ENCODE results near the gene OMD.

The OMD gene

DNA sequence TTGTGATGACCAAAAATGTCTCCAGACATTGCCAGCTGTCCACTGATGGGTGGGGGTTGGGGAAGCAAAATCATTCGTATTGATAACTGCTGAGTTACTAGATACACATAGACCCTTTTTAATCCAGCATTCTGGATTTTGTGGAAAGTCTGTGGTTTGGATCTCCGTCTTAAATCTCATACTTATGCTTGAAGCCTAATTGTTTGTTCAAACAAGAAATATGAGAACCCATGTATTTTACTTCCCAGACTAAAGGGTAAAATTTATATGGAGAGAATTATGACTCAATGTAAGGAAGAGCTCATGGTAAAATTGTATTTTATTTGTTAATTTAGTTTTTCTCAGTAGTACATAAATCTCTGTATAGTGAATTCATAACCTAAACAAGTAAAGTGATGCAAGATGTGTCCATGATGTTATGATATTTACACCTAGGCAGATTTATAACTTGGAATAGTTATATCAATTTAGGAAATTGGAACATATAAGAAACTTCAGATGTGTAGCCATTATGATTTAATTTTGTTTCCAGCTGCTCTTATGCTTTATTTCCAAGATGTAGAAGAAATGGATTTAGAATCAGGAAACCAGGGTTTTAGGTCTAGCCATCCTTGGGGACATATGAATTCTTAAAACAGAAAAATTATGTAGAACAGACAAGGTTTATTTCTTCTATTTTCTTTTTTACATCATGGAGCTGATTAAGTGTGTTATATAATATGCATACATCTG lies 15.4 kb downstream of the OMD start:
- H3K18ac ChIP-seq (ENCODE audit: low read length): no peak overlapping the region
- no peak overlapping the region for H2BK15ac ChIP-seq (replicated peaks; ENCODE audit: low read depth)
- no peak for DNase-seq
- H4K8ac ChIP-seq (ENCODE audit: low read depth, low read length): no peak overlapping the region
- no peak overlapping the region for H4K5ac ChIP-seq (ENCODE audit: low read length)
- no peak overlapping the region for H2AK5ac ChIP-seq (ENCODE audit: low read length)
- no peak overlapping the region for H2BK5ac ChIP-seq (ENCODE audit: low read length)
- no peaks in the 10 kb centered on the region for H3K79me1 ChIP-seq (ENCODE audit: low read length)
- no peaks in the 10 kb centered on the region for H3K4me1 ChIP-seq (ENCODE audit: control insufficient read depth, low read depth, low read length)
- no peak overlapping the region for H3K4me3 ChIP-seq (ENCODE audit: low read length)
- H3K4me2 ChIP-seq (ENCODE audit: low read length): no peak overlapping the region
- H3K23ac ChIP-seq (ENCODE audit: low read length): no peak overlapping the region
- no peak overlapping the region for H3K4ac ChIP-seq (ENCODE audit: low read depth, low read length)
- no peak overlapping the region for H3K27ac ChIP-seq (ENCODE audit: low read depth, low read length)
- no peaks in the 10 kb centered on the region for H3K27me3 ChIP-seq (ENCODE audit: insufficient read depth, low read length, poor library complexity)
- no peak overlapping the region for H3K56ac ChIP-seq (ENCODE audit: low read length)
- H3K79me2 ChIP-seq (ENCODE audit: control insufficient read depth, insufficient read depth, low read length): no peaks in the 10 kb centered on the region
- no peak overlapping the region for H3K9ac ChIP-seq (ENCODE audit: low read length)
- no CpG with 5 or more reads among the region's 2 CpGs for WGBS (ENCODE audit: extremely low coverage, insufficient coverage, low lambda C conversion rate)
- H2BK120ac ChIP-seq (ENCODE audit: low read depth, low read length): no peak overlapping the region
- no peaks in the 10 kb centered on the region for H3K36me3 ChIP-seq (ENCODE audit: control insufficient read depth, insufficient read depth, low read length)

DNA sequence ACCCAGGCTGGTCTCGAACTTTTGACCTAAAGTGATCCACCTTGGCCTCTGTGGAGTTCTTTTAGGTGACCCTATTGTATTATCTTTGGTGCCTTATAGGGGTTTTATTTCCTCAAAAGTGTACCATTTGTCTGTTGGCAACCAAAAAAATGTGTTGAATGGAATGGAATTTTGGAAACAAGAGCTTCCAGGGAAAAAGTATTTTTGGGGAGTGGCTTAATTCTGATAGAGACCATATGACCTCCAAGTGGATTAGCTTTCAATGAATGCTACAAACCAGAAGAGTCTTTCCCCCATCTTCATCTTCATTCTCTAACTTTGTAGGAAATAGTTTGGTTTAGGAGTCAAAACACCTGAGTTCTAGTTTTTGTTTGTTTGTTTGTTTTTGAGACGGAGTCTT lies 16.5 kb downstream of the OMD start:
- no peak overlapping the region for H2AK5ac ChIP-seq (ENCODE audit: low read length)

DNA sequence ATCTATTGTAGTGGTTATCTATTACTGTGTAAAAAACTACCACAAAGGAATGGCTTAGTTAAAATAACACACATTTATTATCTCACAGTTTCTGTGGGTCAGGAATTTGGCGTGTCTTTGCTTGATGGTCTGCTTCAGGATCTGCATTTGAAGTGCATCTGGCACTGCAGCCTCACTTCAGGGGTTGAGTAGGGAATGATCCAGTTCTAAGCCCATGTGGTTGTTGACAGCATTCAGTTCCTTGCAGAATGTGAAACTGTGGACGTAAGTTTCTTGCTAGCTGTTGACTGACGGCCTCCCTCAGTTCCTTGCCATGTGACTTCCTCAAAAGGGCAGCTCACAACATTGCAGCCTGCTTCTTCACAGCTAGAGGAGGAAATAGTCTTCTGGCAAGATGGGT lies 17.8 kb downstream of the OMD start:
- Histone ChIP-seq H3K9ac (ENCODE audit: low read length) (no peak overlapping the region), H3K79me2 (ENCODE audit: control insufficient read depth, insufficient read depth, low read length) (no peaks in the 10 kb centered on the region), H3K4me1 (ENCODE audit: control insufficient read depth, low read depth, low read length) (no peaks in the 10 kb centered on the region), H3K4me3 (ENCODE audit: low read length) (no peak overlapping the region), H3K4ac (ENCODE audit: low read depth, low read length) (no peak overlapping the region), H4K8ac (ENCODE audit: low read depth, low read length) (no peak overlapping the region), H3K79me1 (ENCODE audit: low read length) (no peaks in the 10 kb centered on the region), H2BK120ac (ENCODE audit: low read depth, low read length) (no peak overlapping the region), H3K27me3 (ENCODE audit: insufficient read depth, low read length, poor library complexity) (no peaks in the 10 kb centered on the region), H3K27ac (ENCODE audit: low read depth, low read length) (no peak overlapping the region), H3K36me3 (ENCODE audit: control insufficient read depth, insufficient read depth, low read length) (no peaks in the 10 kb centered on the region), H4K5ac (ENCODE audit: low read length) (no peak overlapping the region), H2BK5ac (ENCODE audit: low read length) (no peak overlapping the region), H3K56ac (ENCODE audit: low read length) (no peak overlapping the region), H3K23ac (ENCODE audit: low read length) (no peak overlapping the region), H3K18ac (ENCODE audit: low read length) (no peak overlapping the region), H2AK5ac (ENCODE audit: low read length) (no peak overlapping the region), H3K4me2 (ENCODE audit: low read length) (no peak overlapping the region), H2BK15ac (replicated peaks; ENCODE audit: low read depth) (no peak overlapping the region)
- DNase-seq: no peak
- no CpG with 5 or more reads among the region's 3 CpGs for WGBS (ENCODE audit: extremely low coverage, insufficient coverage, low lambda C conversion rate)

More for the DNA sequence above, 16.5 kb downstream of the OMD start:
- Histone ChIP-seq H2BK5ac (ENCODE audit: low read length) (no peak overlapping the region), H3K9ac (ENCODE audit: low read length) (no peak overlapping the region), H2BK120ac (ENCODE audit: low read depth, low read length) (no peak overlapping the region), H3K4me2 (ENCODE audit: low read length) (no peak overlapping the region), H4K8ac (ENCODE audit: low read depth, low read length) (no peak overlapping the region), H3K4ac (ENCODE audit: low read depth, low read length) (no peak overlapping the region), H3K4me3 (ENCODE audit: low read length) (no peak overlapping the region), H2BK15ac (replicated peaks; ENCODE audit: low read depth) (no peak overlapping the region), H3K56ac (ENCODE audit: low read length) (no peak overlapping the region), H3K4me1 (ENCODE audit: control insufficient read depth, low read depth, low read length) (no peaks in the 10 kb centered on the region), H3K18ac (ENCODE audit: low read length) (no peak overlapping the region), H3K27ac (ENCODE audit: low read depth, low read length) (no peak overlapping the region), H3K79me2 (ENCODE audit: control insufficient read depth, insufficient read depth, low read length) (no peaks in the 10 kb centered on the region), H3K27me3 (ENCODE audit: insufficient read depth, low read length, poor library complexity) (no peaks in the 10 kb centered on the region), H3K36me3 (ENCODE audit: control insufficient read depth, insufficient read depth, low read length) (no peaks in the 10 kb centered on the region), H4K5ac (ENCODE audit: low read length) (no peak overlapping the region), H3K79me1 (ENCODE audit: low read length) (no peaks in the 10 kb centered on the region), H3K23ac (ENCODE audit: low read length) (no peak overlapping the region)
- DNase-seq: no peak
- WGBS (ENCODE audit: extremely low coverage, insufficient coverage, low lambda C conversion rate): no CpG with 5 or more reads among the region's 2 CpGs

DNA sequence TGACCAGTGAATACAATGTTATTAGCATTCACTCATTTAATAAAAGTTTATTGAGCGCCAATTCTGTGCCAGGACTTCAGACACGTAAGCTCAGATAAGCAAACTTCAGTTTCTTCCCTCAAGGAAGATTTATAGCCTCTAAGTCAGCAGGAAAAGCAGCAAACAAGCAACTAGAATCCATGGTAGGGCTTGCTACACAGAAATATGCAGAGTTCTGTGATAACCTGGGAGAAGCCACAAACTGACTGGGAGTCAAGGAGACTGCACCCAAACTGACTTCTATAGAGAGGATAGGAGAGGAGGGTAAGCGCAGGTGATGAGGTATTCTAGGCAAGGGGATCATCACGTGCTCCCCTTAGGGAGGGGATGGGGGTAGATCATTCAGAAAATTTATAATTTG lies 18.5 kb downstream of the OMD start:
- Histone ChIP-seq H3K79me2 (ENCODE audit: control insufficient read depth, insufficient read depth, low read length) (no peaks in the 10 kb centered on the region), H3K27ac (ENCODE audit: low read depth, low read length) (no peak overlapping the region), H3K27me3 (ENCODE audit: insufficient read depth, low read length, poor library complexity) (no peaks in the 10 kb centered on the region), H3K23ac (ENCODE audit: low read length) (no peak overlapping the region), H3K4me1 (ENCODE audit: control insufficient read depth, low read depth, low read length) (no peaks in the 10 kb centered on the region), H3K79me1 (ENCODE audit: low read length) (no peaks in the 10 kb centered on the region), H3K36me3 (ENCODE audit: control insufficient read depth, insufficient read depth, low read length) (no peaks in the 10 kb centered on the region), H4K8ac (ENCODE audit: low read depth, low read length) (no peak overlapping the region), H4K5ac (ENCODE audit: low read length) (no peak overlapping the region), H3K56ac (ENCODE audit: low read length) (no peak overlapping the region), H3K4ac (ENCODE audit: low read depth, low read length) (no peak overlapping the region), H2BK120ac (ENCODE audit: low read depth, low read length) (no peak overlapping the region), H3K18ac (ENCODE audit: low read length) (no peak overlapping the region), H3K9ac (ENCODE audit: low read length) (no peak overlapping the region), H3K4me2 (ENCODE audit: low read length) (no peak overlapping the region), H2BK5ac (ENCODE audit: low read length) (no peak overlapping the region), H2BK15ac (replicated peaks; ENCODE audit: low read depth) (no peak overlapping the region), H2AK5ac (ENCODE audit: low read length) (no peak overlapping the region), H3K4me3 (ENCODE audit: low read length) (no peak overlapping the region)
- DNase-seq: no peak
- no CpG with 5 or more reads among the region's 4 CpGs for WGBS (ENCODE audit: extremely low coverage, insufficient coverage, low lambda C conversion rate)

DNA sequence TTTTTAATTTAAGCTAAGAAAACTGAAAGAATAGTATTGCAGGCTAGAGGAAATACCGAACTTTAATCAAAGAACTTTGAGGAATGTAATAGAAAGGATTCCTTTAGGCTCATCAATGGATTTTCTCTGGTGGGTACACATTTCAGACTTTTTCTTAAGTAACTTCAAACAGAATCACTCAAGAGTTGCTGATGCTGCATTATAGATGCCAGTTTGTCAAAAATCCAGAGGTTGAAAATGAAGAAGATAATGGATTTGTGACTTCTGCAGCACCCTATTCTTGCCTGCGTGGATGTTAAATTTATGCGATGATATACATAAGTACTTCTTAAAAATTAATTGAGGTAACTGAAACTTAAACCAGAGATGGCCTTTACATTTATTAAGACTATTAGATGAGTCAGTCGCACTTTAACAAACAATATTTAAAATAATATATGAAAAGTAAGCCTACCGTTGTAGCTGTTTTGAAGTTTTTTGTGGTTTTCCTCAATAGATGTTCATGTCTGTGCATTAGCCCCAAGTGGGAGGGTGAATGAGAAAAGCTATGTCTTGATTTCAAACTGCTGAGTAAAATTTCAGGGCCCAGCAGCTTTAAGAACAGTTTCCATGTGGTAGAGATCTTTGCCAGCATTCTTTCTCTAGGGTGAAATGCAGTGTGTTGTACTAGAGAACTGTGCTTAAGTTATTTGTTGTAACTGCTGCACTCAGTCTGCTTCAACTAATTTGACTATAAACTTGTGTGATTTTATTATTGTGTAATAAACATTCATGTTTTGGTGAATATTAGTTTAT lies 20.0 kb downstream of the OMD start, which contains the start of gene OGN:
OGN (minus strand) TSS at position 537 of the 795 bp plus-strand sequence. CDS start 1,171 bp downstream, outside the sequence.
- H3K23ac ChIP-seq (ENCODE audit: low read length): no peak within 1 kb of the TSS
- WGBS (ENCODE audit: extremely low coverage, insufficient coverage, low lambda C conversion rate): 100% methylated on average over 1 of the region's 5 CpGs
- H3K27ac ChIP-seq (ENCODE audit: low read depth, low read length): no peak within 1 kb of the TSS

More for the DNA sequence above, 20.0 kb downstream of the OMD start, which contains the start of gene OGN:
- Histone ChIP-seq H3K79me1 (ENCODE audit: low read length) (no peaks in the 10 kb centered on the region), H4K5ac (ENCODE audit: low read length) (no peak within 1 kb of the TSS), H3K4me1 (ENCODE audit: control insufficient read depth, low read depth, low read length) (no peaks in the 10 kb centered on the region), H3K18ac (ENCODE audit: low read length) (no peak within 1 kb of the TSS), H3K4ac (ENCODE audit: low read depth, low read length) (no peak within 1 kb of the TSS), H4K8ac (ENCODE audit: low read depth, low read length) (no peak within 1 kb of the TSS), H3K36me3 (ENCODE audit: control insufficient read depth, insufficient read depth, low read length) (no peaks in the 10 kb centered on the region), H2BK15ac (replicated peaks; ENCODE audit: low read depth) (no peak within 1 kb of the TSS), H2AK5ac (ENCODE audit: low read length) (no peak within 1 kb of the TSS), H2BK120ac (ENCODE audit: low read depth, low read length) (no peak within 1 kb of the TSS), H3K4me2 (ENCODE audit: low read length) (no peak within 1 kb of the TSS), H3K56ac (ENCODE audit: low read length) (no peak within 1 kb of the TSS), H3K4me3 (ENCODE audit: low read length) (no peak within 1 kb of the TSS), H3K9ac (ENCODE audit: low read length) (no peak within 1 kb of the TSS), H2BK5ac (ENCODE audit: low read length) (no peak within 1 kb of the TSS), H3K79me2 (ENCODE audit: control insufficient read depth, insufficient read depth, low read length) (no peaks in the 10 kb centered on the region), H3K27me3 (ENCODE audit: insufficient read depth, low read length, poor library complexity) (no peaks in the 10 kb centered on the region)
- DNase-seq: no peak
